Head of caudate nucleus (tissue), 42 donors: ENCODE measurements around the gene SMIM22.

Source experiments
- DNase-seq, 42 donors: peaks; one replicate each; pipeline versions ENCODE4 v3.0.0 to v3.0.0-alpha.2; 2020 to 2021; ENCODE audit warnings: mixed read lengths in 7 of 42
- intact Hi-C: fragments of 100-400 bp; cut with DNase I; formaldehyde crosslinking; loops from one replicate; pipeline ENCODE4 v1.15.0; 2022

SMIM22 gene, protein sequence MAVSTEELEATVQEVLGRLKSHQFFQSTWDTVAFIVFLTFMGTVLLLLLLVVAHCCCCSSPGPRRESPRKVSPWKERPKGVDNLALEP

DNA sequence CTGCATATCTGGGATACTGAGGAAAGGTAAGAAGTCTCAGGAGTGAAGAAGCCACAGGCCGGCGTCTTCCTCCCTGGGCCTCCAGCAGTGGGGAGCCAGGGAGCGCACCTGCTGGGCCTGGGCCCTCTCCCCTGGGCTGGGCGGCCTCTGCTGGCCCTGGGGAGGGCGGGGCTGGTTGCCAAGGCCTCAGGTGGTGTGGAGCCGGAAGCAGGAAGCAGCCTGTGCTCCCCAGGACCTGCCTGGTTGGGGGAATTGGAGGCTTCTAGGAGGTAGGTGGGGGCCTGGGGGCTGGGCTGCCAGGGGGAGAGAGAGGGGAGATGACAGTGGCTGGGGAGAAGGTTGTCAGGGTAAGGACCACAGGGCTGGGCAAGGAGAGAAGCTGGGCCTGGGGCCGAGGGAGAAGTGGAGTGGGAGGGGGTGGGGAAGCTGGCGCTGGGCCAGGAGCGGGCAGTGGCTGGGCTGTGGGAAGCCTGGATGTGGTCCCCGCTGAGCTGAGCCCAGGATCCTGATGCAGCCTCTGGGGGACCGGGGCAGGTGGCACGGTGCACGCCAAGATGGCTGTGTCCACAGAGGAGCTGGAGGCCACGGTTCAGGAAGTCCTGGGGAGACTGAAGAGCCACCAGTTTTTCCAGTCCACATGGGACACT, at the start of gene SMIM22:
Gene SMIM22 (plus strand): TSS at position 189 of the 647 bp plus-strand sequence. CDS start 366 bp downstream, at position 555.
- intact Hi-C loops, result no loop called here
- DNase-seq, result peak in 5 of 42 donors; percentile 14 to 48 (median 32)

DNA sequence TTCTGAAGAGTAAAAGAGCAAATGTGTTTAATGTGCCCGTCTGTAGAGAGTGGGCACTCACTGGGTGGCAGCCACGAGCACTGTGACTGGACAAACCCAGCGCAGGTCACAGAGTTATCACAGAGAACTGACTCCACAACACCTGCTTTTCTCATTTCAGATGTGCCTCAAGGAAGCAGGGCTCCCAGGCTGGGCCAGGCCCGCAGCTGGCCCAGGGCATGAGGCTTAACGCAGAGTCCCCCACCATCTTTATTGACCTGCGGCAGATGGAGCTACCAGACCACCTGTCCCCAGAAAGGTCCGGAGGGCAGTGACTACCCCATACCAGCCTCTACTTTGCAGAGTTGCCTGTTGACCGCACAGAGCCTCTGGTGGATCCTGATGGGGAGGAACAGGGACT, 49.0 kb upstream of the SMIM22 start:
- intact Hi-C loops, result no loop called here

DNA sequence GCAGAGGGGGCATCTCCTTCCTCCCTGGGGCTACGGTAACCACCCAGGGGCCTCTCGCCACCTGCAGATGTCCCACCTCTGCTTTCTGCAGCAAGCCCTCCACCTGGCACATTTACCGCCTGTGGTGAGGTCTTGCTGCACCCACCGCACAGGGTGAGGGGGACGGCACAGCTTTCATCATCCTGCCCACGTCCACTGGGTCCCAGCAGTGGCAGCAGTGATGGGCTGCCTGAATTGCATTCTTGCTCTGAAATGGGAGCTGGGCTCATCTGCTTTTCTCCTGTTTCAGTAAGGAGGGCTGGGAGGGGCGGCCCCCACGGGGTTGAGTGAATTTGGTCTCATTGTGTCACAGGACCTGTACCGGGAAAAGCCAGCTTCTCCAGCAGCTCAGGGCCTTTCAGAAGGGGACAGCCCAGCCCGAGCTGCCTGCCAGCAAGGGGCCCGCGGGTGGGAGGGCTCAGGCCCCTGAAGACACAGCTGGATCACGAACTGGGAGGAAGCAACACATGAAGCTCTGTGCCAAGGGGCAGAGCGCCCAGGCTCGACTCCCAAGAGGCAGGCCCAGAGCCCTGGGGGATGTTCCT, 48.1 kb upstream of the SMIM22 start:
- DNase-seq, result peak in 32 of 42 donors; percentile 10 to 69 (median 36)
- intact Hi-C loops, result no loop called here

More for the DNA sequence above, 49.0 kb upstream of the SMIM22 start:
- no peak for DNase-seq

DNA sequence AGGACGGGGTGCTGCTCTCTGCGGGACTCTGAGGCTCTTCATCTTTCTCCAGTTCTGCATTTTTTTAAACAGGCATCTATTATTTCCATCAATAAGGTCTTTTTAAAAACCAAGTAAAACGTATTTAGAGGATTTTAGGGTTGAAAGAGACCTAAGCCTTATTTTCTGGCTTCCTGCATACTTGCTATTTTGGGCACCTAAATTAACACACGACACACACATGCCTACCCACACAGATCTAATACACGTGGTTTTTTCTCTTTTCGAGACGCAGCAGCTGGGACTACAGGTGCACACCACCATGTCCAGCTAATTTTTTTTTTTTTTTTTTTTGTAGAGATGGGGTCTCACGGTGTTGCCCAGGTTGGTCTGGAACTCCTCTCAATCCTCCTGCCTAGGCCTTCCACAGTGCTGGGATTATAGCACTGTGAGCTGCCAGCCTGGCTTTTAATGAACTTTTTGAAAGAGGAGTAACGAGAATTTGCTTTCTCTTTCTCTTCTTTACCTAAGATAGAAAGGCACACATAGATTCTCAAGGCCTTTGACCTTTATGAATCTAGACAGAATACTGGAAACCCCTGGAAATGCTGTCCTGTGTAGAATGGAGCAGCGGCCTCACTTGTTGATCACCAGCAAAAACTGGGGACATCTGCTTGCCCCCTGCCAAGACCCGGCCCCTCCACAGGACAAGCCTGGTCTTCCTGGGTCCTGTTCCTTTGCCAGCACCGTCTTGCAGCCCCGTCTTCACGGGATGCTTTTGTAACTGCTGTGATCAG, 47.1 kb upstream of the SMIM22 start:
- peak in 3 of 42 donors; percentile 22 to 64 (median 52) for DNase-seq
- intact Hi-C loops, result no loop called here

DNA sequence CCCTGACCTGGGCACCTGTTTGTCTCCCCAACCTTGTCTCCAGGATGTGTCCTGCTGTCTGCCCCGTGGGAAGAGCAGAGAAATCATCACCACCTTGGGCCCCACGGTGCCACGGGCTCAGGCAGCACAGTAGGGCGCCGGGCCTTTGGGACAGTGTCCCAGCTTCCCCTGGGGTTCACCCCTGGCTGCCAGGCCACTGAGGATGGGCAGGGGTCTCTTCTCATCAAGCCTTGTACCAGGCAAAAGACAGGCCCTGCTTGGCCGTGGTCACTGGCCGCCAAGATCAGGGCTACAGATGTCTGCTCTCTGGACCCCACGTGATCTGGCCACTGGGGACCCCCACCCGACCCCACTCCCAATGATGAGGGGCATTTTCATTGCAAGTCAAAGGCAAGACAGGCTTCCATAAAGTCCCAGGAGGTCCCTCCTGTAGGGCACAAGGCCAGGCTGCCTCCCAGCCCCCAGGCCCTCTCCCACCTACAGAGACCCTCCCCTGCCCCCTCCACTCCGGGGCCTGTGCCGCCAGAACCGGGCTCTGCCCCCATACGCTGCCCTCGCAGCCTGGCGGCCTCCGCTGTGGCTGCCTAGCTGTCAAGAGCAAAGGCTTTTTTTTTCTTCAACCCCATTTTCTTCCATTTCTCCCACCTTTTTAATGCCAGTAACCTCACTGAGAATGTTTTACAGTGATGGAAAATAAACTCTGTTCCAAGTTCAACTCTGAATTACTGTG, 46.3 kb upstream of the SMIM22 start:
- DNase-seq, result no peak
- intact Hi-C loops, result no loop called here

DNA sequence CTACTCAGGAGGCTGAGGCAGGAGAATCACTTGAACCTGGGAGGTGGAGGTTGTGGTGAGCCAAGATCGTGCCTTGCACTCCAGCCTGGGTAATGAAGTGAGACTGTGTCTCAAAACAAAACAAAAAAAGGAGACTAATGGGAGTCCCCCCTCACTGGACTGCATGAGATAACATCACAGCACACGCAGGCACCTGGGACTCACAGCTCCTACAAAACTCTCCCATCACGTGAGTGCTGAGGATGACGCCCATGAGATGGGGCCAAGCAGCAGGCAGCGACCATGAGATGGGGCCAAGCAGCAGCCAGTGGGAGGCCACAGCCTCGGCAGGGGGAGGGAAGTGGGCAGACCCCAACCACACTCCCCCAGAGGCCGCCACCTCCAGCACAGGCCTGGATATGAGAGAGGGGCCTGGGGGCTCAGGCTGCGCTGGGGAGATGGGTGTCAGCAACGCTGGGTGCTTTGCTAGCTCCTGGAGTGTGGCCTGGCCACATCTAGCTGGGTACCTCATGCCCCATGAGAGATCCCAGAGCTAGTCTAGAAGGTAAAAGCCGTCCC, 45.4 kb upstream of the SMIM22 start:
- DNase-seq, result no peak
- intact Hi-C loops, result no loop called here

DNA sequence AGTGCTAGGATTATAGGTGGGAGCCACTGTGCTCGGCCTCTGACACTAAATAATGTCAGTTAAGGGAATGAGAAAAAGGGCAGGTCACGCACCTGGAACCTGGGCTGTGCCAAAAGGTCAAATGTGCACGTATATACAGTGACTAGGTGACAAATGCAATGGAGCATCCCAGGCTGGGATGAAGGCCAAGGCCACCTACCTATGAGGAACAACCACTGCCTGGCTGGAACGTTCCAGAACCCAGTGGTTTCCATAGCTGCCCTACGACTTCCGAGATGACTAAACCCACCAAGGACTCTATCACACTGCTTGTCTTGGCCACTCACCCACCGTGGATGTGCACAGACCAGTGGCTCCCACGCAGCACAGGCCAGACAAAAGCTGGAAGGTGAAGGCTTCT, 44.3 kb upstream of the SMIM22 start:
- intact Hi-C loops, result no loop called here
- DNase-seq, result no peak

DNA sequence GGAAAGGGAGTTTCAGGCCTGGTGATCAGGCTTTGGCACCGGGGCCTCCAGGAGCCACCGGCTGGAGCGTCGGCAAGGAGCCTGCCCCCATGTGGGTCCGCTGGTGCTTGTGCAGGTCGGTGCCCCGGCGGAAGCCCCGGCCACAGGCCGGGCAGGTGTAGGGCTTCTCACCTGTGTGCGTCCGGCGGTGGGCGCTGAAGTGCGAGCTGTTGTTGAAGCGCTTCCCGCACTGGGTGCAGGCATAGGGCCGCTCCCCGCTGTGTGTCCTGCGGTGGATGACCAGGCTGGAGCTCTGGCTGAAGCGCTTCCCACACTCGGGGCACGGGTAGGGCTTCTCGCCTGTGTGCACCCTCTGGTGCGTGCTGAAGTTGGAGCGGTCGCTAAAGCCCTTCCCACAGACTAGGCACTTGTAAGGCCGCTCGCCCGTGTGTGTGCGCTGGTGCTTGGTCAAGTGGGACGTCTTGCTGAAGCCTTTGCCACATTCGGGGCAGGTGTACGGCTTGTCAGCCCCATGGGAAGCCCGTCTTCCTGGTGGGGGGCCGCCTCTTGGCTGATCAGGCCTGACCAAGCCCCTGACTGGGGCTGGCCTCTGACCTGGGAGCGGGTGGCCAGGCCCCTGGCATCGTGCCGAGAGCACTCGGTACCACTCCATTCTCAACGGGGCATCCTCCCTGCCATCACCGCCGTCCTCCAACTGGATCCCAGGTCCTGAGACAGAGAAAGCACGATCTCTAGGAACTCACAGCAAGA, 42.6 kb upstream of the SMIM22 start:
- intact Hi-C loops, result no loop called here

DNA sequence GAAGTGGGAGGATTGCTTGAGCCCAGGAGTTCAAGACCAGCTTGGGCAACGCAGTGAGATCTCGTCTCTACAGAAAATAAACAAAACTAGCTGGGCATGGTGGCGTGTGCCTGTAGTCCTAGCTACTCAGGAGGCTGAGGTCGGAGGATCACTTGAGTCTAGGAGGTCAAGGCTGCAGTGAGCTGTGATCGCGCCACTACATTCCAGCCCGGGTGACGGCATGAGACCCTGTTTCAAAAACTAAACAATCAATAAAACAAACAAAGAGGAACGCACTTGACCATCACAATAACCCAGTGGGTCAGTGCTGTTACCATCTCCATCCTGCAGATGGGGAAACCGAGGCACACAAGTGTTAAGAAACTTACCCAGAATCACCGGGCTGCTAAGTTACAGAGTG, 41.9 kb upstream of the SMIM22 start:
- no peak for DNase-seq
- intact Hi-C loops, result no loop called here

More for the DNA sequence above, 42.6 kb upstream of the SMIM22 start:
- DNase-seq, result no peak

DNA sequence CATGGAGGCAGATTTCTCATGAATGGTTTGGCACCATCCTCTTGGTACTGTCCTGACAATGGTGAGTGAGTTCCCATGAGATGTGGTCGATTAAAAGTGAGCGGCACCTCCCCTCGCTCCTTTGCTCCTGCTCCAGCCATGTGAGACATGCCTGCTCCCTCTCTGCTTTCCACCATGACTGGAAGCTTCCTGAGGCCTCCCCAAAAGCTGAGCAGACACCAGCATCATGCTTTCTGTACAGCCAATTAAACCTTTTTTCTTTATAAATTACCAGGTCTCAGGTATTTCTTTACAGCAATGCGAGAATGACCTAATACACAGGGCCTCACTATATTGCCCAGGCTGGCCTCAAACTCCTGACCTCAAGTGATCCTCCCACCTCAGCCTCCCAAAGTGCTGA, 40.3 kb upstream of the SMIM22 start:
- intact Hi-C loops, result no loop called here
- no peak for DNase-seq

DNA sequence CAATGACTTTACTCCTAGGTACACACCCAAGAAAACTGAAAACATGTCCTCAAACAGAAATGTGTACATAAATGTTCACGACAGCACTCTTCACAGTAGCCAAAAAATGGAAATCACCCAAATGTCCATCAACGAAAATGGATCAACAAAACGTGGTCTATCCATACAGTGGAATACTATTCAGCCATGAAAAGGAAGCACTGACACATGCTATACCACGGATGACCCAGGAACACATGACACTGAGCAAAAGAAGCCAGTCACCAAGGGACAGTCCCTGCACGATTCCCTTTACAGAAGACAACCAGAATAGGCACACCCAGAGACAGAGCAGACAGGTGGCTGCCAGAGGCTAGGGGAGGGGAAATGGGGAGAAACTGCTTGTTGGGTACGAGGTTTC, 39.5 kb upstream of the SMIM22 start:
- no peak for DNase-seq
- intact Hi-C loops, result no loop called here

DNA sequence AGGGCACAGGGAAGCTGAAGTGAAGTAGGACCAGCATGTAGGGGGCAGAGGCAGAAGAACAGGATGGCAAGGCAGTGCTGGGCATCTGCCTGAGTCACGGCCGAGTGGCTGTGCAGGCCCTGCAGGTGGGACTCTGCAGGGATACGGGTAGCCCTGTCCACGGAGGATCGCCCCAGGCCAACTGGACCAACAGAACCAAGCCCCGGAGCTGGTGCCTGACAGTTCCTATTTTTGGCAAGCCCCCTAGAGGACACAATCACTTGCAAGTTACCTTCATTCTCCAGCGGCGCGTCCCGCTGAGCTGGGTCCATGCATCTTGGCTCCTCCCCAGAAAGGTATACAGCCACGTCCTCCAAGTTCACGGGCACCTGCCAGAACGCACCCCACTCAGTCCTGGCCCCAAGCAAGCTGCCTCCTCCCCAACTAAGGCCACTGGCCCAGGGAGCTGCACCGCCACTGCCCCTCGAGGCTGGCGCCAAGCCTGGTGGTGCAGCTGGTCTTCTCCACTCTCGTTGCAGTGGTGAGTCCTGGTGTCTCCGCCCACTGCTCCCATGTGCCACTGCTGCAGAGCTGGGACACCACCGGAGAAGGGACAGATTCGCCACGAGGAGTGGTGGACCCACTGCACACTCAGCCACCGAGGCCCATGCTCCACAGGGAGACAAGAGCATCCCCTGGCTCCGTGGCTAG, 34.8 kb upstream of the SMIM22 start:
- no peak for DNase-seq
- intact Hi-C loops, result no loop called here

DNA sequence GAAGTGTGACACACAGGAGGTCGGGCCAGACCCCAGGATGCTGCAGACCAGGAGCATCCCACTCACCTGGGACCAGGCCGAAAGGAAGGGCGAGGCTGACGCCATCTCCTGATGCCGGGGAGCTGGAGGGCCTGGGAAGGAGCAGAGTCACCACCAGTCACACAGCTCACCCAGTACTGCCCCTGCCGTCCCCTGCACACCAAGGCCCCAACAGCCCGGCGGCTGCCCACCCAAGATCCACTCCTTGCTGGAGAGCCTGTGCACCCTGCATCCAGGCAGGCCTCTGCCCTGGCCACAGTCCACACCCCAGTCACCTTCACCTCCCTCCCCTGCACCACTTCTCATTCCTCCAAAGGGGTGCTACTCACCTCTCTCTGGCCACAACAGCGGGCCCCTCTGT, 33.0 kb upstream of the SMIM22 start:
- no peak for DNase-seq
- intact Hi-C loops, result no loop called here

DNA sequence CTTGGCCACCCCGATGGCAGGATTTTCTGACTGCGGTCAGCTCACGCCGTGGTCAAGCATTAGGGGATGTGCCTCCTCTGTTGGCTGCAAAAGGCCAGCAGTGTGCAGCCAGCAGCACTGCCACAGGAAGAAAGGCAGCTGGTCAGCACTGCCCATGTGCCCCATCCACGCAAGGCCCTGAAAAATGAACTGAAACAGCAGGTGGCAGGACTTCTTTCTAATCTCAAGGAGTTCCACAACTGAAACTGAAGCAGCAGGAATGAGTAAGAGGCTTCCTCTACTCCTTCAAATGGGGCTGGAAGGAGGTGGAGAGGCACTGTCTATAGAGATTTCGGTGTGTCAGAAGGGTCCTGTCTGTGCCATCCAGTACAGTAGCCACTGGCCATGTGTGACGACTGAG, 31.4 kb upstream of the SMIM22 start:
- intact Hi-C loops, result no loop called here
- no peak for DNase-seq

DNA sequence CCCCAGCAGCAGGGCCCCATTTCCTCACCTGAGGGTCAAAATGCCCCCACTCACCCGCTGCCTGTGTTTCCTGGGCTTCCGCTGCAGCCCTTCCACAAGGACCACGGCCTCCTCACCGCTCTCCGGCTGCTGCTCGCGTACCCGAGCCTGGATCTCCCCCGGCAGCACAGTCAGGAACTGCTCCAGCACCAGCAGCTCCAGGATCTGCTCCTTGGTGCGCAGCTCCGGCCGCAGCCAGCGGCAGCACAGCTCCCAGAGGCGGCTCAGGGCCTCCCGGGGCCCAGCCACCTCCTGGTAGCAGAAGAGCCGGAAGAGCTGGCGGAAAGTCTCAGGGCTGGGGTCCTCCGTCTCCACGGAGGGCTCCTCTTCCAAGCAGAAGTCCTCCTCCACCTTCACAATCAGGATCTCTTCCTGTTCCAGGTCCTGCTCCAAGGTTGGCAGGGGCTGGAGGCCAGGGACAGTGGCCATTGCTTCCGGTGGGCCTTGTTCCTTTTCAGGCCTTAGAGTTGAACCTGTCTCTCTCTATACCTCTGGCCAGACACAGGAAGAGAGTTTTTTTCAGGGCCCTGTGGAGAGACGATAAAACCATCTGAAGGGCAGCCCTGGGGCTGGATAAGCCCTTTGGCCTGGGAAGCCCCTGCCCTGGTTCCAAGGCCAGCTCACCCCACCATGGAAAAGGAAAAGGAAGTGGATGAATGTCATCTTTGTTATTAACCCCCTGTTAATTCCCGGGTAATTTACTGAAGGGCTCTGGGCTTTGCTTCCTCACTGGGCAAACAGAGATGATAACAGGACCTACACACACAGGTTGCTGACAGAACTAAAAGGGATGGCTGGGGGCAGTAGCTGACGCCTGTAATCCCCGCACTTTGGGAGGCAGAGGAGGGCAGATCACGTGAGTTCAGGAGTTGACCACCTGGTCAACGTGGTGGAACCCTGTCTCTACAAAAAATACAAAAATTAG, 29.4 kb upstream of the SMIM22 start:
- no peak for DNase-seq
- intact Hi-C loops, result loop anchor here (5.0 kb wide), 2 partner anchors 37 to 82 kb away; partner anchors contain the start of genes GLYR1, ROGDI and UBN1

DNA sequence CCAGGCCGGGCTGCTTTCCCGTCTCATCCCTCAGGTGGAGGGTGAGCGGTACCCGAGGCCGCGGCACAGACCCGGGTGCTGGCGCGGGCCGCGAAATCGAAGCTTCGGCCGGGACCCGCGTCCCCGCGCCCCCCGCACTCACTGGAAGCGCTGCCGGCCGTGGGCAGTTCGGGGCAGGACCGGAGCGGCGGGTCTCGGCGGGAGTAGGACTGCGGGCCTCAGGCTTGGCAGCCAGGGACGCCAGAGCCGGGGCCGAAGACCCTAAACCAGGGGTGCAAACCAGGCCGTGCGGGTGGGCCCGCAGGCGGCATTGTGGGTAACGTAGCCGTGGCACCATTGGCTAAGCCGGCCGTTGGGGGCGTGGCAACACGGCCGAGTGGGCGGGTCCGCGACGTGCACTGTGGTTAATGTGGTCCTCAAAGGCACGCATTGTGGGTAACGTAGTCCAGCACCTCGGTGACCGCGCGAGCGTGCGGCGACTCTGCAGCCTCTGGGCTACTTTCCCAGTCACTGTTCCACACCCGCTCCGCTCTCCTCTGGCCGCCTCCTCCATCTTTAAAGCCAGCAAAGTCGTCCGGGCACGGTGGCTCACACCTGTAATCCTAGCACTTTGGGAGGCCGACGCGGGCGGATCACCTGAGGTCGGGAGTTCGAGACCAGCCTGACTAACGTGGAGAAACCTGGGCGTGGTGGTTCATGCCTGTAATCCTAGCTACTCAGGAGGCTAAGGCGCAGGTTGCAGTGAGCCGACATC, 28.1 kb upstream of the SMIM22 start, which contains the start of gene ZNF500:
Gene ZNF500 (minus strand): TSS at position 288 of the 754 bp plus-strand sequence. CDS start 1,184 bp downstream, outside the sequence.
- intact Hi-C loops, result loop anchor here (5.0 kb wide), 2 partner anchors 35 to 80 kb away; partner anchors contain the start of genes GLYR1, ROGDI and UBN1
- peak; percentile 97 to 100 (median 99) for DNase-seq
